ENCODE results near the gene DHODH.

DNA sequence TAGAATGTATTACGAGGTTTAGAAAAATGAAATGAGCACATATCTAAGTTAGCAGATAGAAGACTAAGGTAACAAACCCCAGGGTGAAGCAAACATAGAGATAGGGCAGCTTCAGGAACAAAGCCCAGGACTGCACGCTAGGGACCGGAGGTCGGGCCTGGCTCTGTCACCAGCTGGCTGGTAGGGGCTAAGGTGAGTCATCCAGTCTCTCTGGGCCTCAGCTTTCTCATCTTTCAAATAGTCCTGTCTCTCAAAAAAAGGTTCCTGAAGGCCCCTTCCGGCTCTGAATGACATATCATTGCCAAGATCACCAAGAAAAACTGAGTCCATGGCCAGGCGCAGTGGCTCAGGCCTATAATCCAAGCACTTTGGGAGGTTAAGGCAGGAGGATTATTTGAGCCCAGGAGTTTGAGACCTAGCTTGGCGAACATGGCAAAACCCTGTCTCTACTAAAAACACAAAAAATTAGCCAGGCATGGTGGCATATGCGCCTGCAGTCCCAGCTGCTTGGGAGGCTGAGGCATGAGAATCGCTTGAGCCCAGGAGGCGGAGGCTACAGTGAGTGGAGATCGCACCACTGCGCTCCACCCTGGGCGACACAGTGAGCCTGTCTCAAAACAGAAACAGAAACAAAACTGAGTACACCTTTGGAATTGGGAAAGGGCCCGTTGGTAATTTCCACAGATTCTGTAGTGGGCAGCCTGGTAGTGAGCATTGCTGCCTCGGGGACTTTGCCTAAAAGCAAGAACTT, 34.3 kb upstream of the DHODH start:
- TF ChIP-seq, protein P1, sequence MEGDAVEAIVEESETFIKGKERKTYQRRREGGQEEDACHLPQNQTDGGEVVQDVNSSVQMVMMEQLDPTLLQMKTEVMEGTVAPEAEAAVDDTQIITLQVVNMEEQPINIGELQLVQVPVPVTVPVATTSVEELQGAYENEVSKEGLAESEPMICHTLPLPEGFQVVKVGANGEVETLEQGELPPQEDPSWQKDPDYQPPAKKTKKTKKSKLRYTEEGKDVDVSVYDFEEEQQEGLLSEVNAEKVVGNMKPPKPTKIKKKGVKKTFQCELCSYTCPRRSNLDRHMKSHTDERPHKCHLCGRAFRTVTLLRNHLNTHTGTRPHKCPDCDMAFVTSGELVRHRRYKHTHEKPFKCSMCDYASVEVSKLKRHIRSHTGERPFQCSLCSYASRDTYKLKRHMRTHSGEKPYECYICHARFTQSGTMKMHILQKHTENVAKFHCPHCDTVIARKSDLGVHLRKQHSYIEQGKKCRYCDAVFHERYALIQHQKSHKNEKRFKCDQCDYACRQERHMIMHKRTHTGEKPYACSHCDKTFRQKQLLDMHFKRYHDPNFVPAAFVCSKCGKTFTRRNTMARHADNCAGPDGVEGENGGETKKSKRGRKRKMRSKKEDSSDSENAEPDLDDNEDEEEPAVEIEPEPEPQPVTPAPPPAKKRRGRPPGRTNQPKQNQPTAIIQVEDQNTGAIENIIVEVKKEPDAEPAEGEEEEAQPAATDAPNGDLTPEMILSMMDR (conservative IDR thresholded peaks at IDR 0.05 in 1 of 2, IDR thresholded peaks at IDR 0.05 in 1 of 2; ENCODE audit: extremely low read depth in 1 of 2, insufficient read depth in 1 of 2, low read depth in 1 of 2, low read length in 2 of 2), result no peak
- no peak for TF ChIP-seq EZH2 (IDR thresholded peaks at IDR 0.05; ENCODE audit: borderline replicate concordance, low read length)
